ENCODE results near the gene LAMC3. TPM values are rescaled to one million over a fixed set of nuclear protein-coding genes. Genes with fewer than 3 reads are reported as not detected.

The LAMC3 gene
- total and polyA plus RNA-seq, 3 donors from 2014 or later: 35.9 to 136 (median 86.3) TPM

DNA sequence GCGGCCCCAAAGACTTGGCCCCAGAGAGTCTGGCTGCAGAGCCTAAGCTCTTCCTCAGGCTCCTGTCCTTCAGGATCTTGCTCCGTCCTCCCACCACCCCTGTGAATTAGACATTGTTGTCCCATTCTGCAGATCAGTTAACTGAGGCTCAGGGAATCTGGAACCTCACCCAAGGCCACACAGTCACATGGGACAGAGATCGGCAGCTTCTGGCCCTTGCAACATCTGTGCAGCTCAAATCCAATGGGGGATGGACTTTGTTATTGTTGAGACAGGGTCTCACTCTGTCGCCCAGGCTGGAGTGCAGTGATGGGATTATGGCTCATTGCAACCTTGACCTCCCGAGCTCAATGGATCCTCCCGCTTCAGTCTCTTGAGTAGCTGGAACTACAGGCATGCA is 23.9 kb upstream of the LAMC3 start:
- Histone ChIP-seq H3K4me3 (no peak overlapping the region), H3K4me1 (no peaks in the 10 kb centered on the region), H3K27ac (no peak overlapping the region), H3K36me3 (ENCODE audit: low read depth, missing control alignments) (no peaks in the 10 kb centered on the region), H3K27me3 (no peaks in the 10 kb centered on the region), H3K9me3 (no peaks in the 10 kb centered on the region)
- no peak for DNase-seq
- 83 to 95% methylated on average over 3 to 6 of the region's 6 CpGs for WGBS, 2 donors
- intact Hi-C loops (cut with DNase I; ENCODE audit: low total_unique reads): no loop called here
- TF ChIP-seq, protein P1, sequence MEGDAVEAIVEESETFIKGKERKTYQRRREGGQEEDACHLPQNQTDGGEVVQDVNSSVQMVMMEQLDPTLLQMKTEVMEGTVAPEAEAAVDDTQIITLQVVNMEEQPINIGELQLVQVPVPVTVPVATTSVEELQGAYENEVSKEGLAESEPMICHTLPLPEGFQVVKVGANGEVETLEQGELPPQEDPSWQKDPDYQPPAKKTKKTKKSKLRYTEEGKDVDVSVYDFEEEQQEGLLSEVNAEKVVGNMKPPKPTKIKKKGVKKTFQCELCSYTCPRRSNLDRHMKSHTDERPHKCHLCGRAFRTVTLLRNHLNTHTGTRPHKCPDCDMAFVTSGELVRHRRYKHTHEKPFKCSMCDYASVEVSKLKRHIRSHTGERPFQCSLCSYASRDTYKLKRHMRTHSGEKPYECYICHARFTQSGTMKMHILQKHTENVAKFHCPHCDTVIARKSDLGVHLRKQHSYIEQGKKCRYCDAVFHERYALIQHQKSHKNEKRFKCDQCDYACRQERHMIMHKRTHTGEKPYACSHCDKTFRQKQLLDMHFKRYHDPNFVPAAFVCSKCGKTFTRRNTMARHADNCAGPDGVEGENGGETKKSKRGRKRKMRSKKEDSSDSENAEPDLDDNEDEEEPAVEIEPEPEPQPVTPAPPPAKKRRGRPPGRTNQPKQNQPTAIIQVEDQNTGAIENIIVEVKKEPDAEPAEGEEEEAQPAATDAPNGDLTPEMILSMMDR (IDR thresholded peaks at IDR 0.05): no peak
- no peak for TF ChIP-seq POLR2A (IDR thresholded peaks at IDR 0.05)

DNA sequence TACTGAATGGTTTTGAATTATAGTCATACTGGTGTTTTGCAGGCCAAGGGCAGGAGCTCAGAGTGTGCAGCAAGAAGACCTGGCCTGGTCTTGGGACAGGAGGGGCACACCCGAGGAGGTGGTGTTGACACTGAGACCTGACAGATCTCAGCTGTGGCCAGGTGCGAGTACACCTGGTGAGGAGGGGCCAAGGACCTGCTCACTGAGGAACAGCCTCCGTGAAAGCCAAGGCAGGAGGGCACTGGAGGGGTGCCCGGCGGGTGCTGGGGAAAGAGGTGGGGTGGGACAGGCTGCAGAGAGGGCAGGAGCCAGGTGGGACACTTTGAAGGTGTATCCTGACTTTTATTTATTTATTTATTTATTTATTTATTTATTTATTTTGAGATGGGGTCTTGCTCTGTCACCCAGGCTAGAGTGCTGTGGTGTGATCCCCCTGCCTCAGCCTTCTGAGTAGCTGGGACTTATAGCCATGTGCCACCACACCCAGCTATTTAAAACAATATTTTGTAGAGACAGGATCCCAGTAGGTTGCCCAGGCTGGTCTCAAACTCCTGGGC is 23.3 kb upstream of the LAMC3 start:
- no peaks in the 10 kb centered on the region for H3K4me1 ChIP-seq
- no peaks in the 10 kb centered on the region for H3K36me3 ChIP-seq (ENCODE audit: low read depth, missing control alignments)
- no peak for DNase-seq
- 71 to 81% methylated on average over 5 of the region's 5 CpGs for WGBS, 2 donors
- H3K27me3 ChIP-seq: no peaks in the 10 kb centered on the region
- H3K27ac ChIP-seq: no peak overlapping the region
- H3K4me3 ChIP-seq: no peak overlapping the region
- H3K9me3 ChIP-seq: no peaks in the 10 kb centered on the region
- no peak for TF ChIP-seq POLR2A (IDR thresholded peaks at IDR 0.05)
- TF ChIP-seq, protein P1 (IDR thresholded peaks at IDR 0.05): no peak
- intact Hi-C loops (cut with DNase I; ENCODE audit: low total_unique reads): no loop called here

DNA sequence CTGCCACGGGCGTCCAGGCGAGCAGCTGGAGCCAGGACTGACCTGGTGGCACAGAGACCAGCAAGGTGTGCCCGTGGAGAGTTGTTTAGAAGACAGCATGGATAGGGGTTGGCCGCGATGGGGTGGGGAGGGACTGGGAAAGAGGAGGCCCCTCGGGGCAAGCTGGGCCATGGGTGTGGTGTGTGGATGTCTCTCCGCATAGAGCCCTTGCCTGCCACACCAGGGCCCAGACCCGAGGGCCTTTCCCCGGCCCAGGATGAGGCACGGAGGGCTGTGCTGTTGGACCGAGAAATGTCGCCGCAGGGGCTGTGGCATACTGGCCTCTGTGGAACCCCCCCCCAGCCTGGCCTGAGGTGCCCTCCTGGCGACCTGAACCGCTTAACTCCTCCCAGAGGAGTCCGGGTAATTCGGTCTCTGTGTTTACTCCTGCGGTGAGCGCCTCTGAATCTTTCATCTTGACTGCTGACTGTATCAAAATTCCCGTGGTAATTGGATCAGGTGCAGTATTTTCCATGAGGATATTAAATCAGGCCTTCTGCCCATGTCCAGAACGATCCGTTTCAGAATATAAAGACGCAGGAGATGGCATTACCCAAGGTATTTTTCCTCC is 22.5 kb upstream of the LAMC3 start:
- no peaks in the 10 kb centered on the region for H3K4me1 ChIP-seq
- H3K27ac ChIP-seq: no peak overlapping the region
- DNase-seq: no peak
- TF ChIP-seq, protein P1 (IDR thresholded peaks at IDR 0.05): no peak
- TF ChIP-seq POLR2A (IDR thresholded peaks at IDR 0.05): no peak
- no peaks in the 10 kb centered on the region for H3K9me3 ChIP-seq
- H3K4me3 ChIP-seq: no peak overlapping the region
- H3K27me3 ChIP-seq: no peaks in the 10 kb centered on the region
- H3K36me3 ChIP-seq (ENCODE audit: low read depth, missing control alignments): no peaks in the 10 kb centered on the region
- intact Hi-C loops (cut with DNase I; ENCODE audit: low total_unique reads): no loop called here
- WGBS, 2 donors: 65 to 76% methylated on average over 18 to 24 of the region's 24 CpGs

DNA sequence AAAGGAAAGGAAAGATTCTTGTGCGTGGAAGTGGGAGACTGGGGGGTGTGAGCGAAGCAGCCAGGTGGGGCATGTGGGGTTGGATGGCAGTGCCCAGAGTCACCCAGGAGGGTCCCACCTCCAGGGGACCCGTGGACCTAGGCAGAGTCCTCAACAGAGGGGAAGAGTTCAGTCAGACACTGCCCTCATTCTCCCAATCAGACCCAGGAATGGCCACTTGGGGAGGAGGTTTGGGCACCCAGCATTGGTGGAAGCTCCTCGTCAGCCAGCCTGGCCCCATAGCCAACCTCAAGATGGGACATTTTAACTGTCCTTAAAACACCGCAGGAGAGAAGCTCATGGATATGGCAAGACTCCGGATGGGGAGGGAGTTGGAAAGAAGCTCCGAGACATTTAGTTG is 21.9 kb upstream of the LAMC3 start:
- TF ChIP-seq, protein P1 (IDR thresholded peaks at IDR 0.05): no peak
- TF ChIP-seq POLR2A (IDR thresholded peaks at IDR 0.05): no peak
- no peak overlapping the region for H3K4me3 ChIP-seq
- intact Hi-C loops (cut with DNase I; ENCODE audit: low total_unique reads): no loop called here
- 78 to 84% methylated on average over 7 of the region's 7 CpGs for WGBS, 2 donors
- H3K27me3 ChIP-seq: no peaks in the 10 kb centered on the region
- H3K9me3 ChIP-seq: no peaks in the 10 kb centered on the region
- no peaks in the 10 kb centered on the region for H3K4me1 ChIP-seq
- no peak for DNase-seq
- no peaks in the 10 kb centered on the region for H3K36me3 ChIP-seq (ENCODE audit: low read depth, missing control alignments)
- no peak overlapping the region for H3K27ac ChIP-seq

Measured in testis (tissue), 3 donors.